Stimulated activated CD4-positive, alpha-beta T cell treated with anti-CD3 and anti-CD28 coated beads, Interleukin-15, amount 100 ng/mL, for 1 hour (primary cell): ENCODE data around the gene ZNF570.
A peak's percentile ranks its signal among the peaks of the same experiment; 100 is the strongest.

Source experiments
- DNase-seq, 2 donors: peaks; one replicate each; pipeline ENCODE4 v3.0.0-alpha.2; 2020; ENCODE audit warnings: low read depth in 1 of 2, low spot score in 1 of 2

The ZNF570 gene

GRCh38 chr19:37468961-37469777 is at the start of gene ZNF570:
ZNF570 (plus strand) TSS chr19:37469356; CDS start chr19:37470355, 999 bp downstream.
- peak; percentile 76 to 77 for DNase-seq

- no peak for DNase-seq
These were observed 16.5 kb upstream of the ZNF570 start for GRCh38 chr19:37452500-37453245.

GRCh38 chr19:37466277-37466797 is 2.8 kb upstream of the ZNF570 start:
- DNase-seq = no peak

DNA sequence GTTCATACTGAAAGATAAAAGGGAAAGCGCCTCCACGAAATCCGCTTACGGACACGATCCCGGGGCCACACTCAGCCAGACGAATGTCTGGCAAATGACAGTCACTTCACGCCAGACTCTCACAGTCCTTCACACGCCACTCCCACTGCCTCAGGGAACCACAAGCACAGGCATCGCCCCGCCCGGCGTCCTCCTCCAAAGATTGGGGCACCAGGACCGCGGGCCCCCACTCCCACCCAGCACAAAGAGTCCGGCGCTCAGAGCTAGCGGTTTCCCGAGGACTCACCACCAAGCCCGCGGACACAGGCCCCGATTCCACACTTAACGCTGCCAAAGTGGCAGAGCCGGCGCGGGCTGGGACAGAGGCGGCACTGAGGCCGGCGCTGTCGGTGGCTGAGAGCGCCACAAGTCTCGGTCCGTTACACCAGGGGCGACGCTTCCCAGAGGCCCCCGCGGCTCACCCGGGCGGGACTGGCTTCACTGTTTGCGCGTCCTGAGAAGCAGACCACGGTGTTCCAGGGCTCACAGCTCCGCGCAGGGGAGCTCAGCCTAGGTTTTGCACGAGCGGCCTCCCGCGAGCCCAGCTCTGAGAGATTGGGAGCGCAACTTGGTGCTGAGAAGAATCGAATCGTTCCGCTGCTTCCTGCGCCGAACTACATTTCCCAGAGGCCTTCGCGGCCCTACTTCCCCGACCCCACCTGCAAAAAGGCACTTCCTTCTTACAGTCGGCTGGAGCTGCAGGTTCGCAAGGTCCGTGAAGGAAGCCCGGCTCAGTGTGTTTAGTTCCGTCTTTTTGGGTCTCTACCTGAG is 2.2 kb upstream of the ZNF570 start, which contains the start of gene ZNF569:
ZNF569 (minus strand) TSS at position 647 of the 810 bp plus-strand sequence. CDS start 22,523 bp downstream, outside the sequence.
- peak; percentile 75 to 80 for DNase-seq

DNA sequence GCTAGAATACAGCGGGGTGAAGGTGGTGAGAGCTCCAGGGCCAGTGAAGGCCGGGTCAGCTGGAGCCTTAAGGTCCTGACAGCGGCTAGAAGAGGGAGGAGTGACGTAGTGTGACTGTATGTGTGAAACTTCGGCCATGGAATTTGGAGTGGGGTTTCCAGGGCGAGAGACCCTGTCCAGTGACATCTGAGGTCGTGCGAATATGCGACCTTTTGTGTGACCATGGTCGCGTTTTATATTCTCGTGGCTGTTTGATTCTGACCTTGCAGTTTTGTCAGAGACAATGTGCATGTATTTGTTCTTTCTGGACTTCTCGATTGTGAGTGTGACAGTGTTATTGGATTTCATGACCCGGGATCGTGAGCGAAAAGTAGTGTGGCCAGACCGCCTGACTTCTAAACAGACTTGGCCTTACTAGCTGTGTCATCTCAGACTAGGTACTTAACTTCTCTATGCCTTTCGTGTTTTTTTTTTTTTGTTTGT is 1.5 kb upstream of the ZNF570 start:
- DNase-seq = no peak

DNA sequence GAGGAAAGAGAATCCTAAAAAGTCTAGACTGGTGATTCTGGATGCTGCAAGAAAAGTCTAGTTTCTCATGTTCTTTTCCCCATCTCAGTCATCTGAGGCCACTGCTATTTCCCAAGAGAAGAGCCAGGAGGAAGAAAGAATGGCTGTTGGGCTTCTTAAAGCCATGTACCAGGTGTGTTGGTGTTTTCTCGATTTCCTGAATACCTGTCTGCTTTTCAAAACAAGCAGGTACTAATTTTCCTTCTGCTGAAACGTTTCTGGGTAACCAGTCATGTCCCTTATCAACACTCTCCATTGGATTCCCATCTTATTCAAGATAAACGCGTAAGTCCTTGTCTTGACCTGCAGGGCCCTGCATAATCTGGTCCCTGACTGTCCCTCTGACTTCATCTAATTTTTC is 1.1 kb downstream of the ZNF570 start:
- no peak for DNase-seq

GRCh38 chr19:37472165-37472564 is 3.0 kb downstream of the ZNF570 start:
- no peak for DNase-seq

DNA sequence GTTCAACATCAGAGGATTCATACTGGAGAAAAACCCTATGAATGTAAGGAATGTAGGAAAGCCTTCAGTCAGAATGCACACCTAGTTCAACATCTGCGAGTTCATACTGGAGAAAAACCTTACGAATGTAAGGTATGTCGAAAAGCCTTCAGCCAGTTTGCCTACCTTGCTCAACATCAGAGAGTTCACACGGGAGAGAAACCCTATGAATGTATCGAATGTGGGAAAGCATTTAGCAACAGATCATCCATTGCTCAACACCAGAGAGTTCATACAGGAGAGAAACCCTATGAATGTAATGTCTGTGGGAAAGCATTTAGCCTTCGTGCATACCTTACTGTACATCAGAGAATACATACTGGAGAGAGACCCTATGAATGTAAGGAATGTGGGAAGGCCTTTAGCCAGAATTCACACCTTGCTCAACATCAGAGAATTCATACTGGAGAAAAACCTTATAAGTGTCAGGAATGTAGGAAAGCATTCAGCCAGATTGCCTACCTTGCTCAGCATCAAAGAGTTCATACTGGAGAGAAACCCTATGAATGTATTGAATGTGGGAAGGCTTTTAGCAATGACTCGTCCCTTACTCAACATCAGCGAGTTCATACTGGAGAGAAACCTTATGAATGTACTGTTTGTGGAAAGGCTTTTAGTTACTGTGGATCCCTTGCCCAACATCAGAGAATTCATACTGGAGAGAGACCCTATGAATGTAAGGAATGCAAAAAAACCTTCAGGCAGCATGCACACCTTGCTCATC is 15.4 kb downstream of the ZNF570 start:
- no peak for DNase-seq

DNA sequence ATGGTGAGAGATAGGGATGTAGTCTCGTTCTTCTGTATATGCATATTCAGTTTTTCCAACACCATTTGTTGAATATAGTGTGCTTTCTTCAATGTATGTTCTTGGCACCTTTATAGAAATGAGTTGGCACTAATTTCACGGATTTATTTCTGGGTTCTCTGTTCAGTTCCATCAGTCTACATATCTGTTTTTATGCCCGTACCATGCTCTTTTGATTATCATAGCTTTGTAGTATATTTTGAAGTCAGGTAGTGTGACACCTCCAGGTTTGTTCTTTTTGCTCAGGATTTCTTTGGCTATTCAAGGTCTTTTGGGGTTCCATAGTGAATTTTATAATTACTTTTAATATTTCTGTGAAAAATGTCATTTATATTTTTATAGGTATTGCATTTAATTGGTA is 23.1 kb downstream of the ZNF570 start:
- DNase-seq = no peak

DNA sequence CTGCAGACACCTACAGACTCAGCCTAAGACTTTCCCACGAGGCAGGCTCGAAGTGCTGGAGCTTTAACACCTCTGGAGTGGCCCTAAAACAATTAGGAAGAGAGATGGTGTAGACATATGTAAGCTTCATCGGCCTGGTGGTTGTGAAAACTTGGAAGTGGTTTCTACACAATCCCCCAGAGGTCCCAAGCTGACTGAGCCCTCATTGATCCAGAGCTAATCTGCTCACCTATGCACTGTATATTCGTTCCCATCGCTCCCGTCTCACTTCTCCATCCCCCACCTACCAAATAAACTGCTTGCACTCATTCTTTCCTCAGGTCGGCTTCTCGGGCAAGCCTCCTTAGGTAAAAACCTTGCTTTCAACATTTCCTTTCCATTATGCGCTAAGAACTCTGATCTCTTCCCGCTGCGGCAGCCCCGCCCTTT is 36.8 kb downstream of the ZNF570 start:
- DNase-seq = no peak

GRCh38 chr19:37506387-37507166 is 37.4 kb downstream of the ZNF570 start, which contains the start of gene ZNF793:
ZNF793 (plus strand) TSS chr19:37506939; CDS start chr19:37523440, 16,501 bp downstream.
- peak; percentile 61 to 66 for DNase-seq

DNA sequence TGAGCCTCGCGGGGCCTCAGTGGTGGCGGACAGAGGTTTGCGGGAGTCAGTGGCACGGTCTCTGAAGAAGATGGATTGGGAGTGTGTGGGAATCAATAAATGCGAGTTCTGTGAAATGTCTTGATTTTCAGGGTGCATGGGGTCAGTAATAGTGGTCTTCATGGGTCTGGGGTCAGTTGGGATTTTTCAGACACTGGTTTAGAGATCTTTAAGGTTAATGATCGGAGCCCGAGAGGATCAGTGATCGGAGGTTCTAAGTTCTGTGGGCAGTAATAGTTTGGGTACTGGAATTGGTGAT is 38.0 kb downstream of the ZNF570 start:
- no peak for DNase-seq

- no peak for DNase-seq
These were observed 42.0 kb downstream of the ZNF570 start for GRCh38 chr19:37511186-37511585.

GRCh38 chr19:37511821-37512220 is 42.7 kb downstream of the ZNF570 start:
- no peak for DNase-seq

GRCh38 chr19:37513397-37513796 is 44.2 kb downstream of the ZNF570 start:
- DNase-seq = no peak

DNA sequence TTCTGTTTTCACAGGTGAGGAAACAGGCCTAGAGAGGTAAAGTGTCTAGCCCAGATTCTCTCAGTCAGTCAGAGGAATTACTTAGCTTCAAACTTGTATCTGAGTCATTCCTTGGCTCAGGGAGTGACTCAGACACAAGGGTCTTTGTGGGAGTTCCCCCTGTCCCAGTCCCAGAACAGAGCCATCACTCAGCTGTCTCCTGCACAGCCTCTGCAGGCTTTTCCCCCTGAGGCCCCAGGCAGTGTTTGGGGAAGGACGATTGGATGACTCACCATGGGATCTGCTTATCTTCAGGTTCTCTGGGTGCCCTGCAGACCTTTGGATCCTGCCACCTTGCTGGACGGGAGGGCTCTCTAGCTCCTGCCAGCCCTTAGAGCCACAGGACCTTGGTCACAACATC is 50.7 kb downstream of the ZNF570 start:
- DNase-seq = no peak

DNA sequence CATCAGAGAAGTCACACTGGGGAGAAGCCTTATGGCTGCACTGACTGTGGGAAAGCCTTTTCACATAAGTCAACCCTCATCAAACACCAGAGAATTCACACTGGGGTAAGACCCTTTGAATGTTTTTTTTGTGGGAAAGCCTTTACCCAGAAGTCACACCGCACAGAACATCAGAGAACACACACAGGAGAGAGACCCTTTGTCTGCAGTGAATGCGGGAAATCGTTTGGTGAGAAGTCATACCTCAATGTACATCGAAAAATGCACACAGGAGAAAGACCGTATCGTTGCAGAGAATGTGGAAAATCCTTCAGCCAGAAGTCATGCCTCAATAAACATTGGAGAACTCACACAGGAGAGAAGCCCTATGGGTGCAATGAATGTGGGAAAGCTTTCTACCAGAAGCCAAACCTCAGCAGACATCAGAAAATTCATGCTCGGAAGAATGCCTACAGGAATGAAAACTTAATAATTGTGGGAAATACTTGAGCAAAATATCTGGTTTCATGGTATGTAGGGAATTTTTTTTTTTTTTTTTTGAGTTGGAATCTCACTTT is 68.3 kb downstream of the ZNF570 start:
- no peak for DNase-seq
